GM12874 (cell line): ENCODE results near the gene KRT74.

Experiments used
- TF ChIP-seq, protein P1 (sequence below): IDR thresholded peaks from 2 replicates; pipeline ENCODE4 v1.5.1; 2011; ENCODE audit warnings: low read depth, mild to moderate bottlenecking, control low read depth, low read length, moderate library complexity; ENCODE audit not compliant: insufficient read depth

The KRT74 gene

DNA sequence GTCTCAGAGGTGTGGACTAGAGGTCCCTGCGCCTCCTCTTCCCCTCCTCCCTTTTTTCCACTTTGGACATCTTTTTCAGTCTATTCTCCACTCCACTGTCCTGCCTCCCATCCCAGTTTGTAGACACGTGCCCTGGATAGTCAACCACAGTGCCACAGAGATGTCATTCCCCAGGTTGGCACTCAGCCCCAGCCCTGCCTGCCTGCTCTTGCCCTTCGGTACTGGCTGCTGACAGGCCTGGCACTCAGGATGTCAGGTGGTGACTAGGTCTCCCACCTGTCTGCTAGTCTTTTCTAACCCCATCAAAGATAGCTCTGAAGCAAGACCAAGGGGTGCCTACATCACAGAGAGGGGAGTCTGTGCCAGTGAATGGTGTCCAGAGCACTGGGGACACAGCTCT, 36.5 kb downstream of the KRT74 start:
- TF ChIP-seq, protein P1, sequence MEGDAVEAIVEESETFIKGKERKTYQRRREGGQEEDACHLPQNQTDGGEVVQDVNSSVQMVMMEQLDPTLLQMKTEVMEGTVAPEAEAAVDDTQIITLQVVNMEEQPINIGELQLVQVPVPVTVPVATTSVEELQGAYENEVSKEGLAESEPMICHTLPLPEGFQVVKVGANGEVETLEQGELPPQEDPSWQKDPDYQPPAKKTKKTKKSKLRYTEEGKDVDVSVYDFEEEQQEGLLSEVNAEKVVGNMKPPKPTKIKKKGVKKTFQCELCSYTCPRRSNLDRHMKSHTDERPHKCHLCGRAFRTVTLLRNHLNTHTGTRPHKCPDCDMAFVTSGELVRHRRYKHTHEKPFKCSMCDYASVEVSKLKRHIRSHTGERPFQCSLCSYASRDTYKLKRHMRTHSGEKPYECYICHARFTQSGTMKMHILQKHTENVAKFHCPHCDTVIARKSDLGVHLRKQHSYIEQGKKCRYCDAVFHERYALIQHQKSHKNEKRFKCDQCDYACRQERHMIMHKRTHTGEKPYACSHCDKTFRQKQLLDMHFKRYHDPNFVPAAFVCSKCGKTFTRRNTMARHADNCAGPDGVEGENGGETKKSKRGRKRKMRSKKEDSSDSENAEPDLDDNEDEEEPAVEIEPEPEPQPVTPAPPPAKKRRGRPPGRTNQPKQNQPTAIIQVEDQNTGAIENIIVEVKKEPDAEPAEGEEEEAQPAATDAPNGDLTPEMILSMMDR = no peak

- TF ChIP-seq, protein P1 = no peak
Measured at GRCh38 chr12:52535574-52535973, 38.1 kb downstream of the KRT74 start.

- TF ChIP-seq, protein P1 = 0 out of 2 replicates have a peak, but pooled peaks have one; percentile 5
Measured at GRCh38 chr12:52534482-52534881, 39.2 kb downstream of the KRT74 start.

DNA sequence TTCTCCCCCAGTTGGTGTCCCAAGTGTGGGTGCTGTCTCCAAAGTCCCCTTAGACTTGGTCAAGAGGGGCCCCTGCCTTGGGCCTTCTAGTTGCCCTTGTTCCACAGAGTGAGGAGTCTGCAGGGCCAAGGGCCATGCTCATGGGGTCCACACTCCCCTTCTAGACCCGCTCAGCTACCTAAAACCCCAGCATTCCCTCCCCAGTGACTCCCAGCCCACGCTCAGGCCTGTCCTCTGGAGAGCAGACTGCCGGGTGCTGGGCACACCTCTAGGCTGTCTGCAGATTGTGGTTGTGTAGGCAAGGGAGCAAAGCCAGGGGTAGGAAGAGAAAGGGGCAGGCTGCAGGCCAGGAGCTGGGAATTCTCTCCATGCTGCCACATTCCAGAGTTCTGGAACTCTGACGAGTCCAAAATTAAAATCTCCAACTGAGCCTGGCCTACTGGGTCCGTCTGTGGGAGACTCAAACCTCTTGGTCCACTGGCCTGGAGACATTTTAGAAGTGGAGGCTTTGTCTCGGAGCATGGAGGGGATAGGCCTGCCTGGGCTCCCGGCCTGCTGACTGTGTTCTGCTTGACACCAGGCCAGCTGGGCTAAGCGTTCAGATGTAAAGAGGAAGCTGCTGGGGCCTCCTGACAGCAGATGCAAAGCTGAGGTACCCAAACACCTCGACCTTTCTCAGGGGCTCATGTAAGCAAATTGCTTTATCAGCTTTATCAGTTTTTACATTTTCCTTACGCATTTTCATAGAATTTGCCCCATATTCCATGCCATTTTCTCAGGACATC, 39.8 kb downstream of the KRT74 start:
- TF ChIP-seq, protein P1 = no peak

GRCh38 chr12:52532636-52533035, 41.0 kb downstream of the KRT74 start:
- TF ChIP-seq, protein P1 = no peak

GRCh38 chr12:52531566-52532300, 41.9 kb downstream of the KRT74 start:
- TF ChIP-seq, protein P1 = no peak

GRCh38 chr12:52530905-52531304, 42.7 kb downstream of the KRT74 start:
- TF ChIP-seq, protein P1 = no peak
